ENCODE measurements around the gene SLC15A5.

- TF ChIP-seq SUZ12 (IDR thresholded peaks at IDR 0.05; ENCODE audit: extremely low read depth, insufficient read depth, insufficient read length) = no peak
- TF ChIP-seq YY1 (IDR thresholded peaks at IDR 0.05; ENCODE audit: insufficient read depth, insufficient read length) = no peak
Observed at GRCh38 chr12:16218934-16219751, 58.3 kb downstream of the SLC15A5 start.
